DOHH2 (cell line): ENCODE measurements around the gene WFS1.

Experiments
- CTCF ChIP-seq: fragments of 200-600 bp; sonication (generic); IDR thresholded peaks from one replicate; pipeline ENCODE4 v1.5.1; 2014; ENCODE audit warnings: antibody characterized with exemption, mild to moderate bottlenecking, low read depth, low read length; ENCODE audit not compliant: poor library complexity, severe bottlenecking
- EZH2phosphoT487 ChIP-seq: fragments of 200-600 bp; sonication (generic); IDR thresholded peaks from 2 replicates; pipeline ENCODE4 v1.6.1; 2017; ENCODE audit warnings: borderline replicate concordance, mild to moderate bottlenecking, antibody characterized with exemption, low read length, moderate library complexity, mixed read lengths

DNA sequence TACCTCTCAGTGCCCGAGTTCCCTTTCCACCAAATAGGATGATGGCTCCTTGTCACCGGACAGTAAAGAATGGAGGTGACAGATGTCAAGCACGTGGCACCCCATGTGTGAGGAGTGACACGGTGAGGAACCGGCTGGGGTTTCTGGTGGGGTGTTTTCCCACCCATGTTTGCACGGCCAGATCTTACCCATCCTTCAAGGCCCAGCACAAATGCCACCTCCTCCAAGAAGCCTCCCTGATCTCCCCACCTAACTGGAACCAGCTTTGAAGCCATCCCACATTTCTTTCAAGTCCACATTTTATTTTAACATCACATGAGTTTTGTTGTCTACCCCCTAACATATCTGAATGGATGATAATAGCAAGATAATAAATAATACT, 63.0 kb downstream of the WFS1 start:
- TF ChIP-seq EZH2phosphoT487 (no peak), CTCF (no peak)
